ENCODE measurements around the gene FUT8.

The FUT8 gene

DNA sequence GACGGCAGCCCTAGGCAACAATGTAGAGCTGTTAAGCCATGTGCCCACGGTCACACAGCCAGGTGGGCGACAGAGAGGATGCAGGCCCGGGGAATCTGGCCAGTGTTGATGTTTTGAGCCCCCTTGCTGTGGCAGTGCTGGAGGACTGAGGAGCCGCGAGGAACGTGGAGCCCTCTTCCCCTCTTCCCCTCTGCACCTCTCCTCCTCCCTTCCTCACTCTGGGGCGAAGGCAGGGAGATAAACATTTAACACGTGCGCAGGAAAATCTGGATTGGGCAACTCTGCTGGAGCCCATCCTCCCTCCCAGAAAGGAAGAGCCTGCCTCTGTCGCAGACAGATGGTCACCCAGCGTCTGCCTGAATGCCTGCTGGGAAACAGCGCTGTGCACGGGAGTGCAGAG, 376.8 kb downstream of the FUT8 start:
- TF ChIP-seq, protein P1, sequence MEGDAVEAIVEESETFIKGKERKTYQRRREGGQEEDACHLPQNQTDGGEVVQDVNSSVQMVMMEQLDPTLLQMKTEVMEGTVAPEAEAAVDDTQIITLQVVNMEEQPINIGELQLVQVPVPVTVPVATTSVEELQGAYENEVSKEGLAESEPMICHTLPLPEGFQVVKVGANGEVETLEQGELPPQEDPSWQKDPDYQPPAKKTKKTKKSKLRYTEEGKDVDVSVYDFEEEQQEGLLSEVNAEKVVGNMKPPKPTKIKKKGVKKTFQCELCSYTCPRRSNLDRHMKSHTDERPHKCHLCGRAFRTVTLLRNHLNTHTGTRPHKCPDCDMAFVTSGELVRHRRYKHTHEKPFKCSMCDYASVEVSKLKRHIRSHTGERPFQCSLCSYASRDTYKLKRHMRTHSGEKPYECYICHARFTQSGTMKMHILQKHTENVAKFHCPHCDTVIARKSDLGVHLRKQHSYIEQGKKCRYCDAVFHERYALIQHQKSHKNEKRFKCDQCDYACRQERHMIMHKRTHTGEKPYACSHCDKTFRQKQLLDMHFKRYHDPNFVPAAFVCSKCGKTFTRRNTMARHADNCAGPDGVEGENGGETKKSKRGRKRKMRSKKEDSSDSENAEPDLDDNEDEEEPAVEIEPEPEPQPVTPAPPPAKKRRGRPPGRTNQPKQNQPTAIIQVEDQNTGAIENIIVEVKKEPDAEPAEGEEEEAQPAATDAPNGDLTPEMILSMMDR (IDR thresholded peaks at IDR 0.05; ENCODE audit: low read depth, low read length): no peak
- DNase-seq (ENCODE audit: low read depth in 2 of 2): no peak

DNA sequence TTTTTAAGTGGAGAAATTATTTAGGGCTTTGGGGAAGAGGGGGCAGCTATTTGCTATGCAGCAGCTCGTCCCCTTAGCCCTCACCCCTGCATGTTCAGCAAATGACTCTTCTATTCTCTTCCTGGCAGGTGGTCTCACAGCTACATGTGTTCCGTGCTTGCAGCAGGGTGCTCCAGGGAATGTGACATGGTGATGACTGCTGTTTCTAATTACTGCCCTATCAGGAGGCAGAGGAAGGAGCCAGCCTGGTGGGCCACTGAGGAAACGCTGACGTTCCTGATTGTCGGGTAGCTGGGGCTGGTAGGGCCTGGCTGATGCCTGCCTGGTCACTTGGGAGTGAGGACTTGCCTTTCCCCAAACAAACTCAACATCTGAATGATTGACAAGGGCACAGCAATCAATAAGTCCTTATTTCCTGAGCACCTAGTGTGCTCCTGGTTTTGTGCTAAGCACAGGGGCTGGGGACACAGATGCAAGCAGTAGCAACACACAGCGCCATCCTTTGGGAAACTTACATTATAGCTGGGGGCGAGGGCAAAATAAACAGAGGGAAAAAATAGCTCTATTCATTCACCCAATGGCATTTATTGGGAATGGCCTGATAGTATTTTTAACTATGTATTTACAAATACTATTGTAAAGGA, 377.8 kb downstream of the FUT8 start:
- TF ChIP-seq, protein P1 (IDR thresholded peaks at IDR 0.05; ENCODE audit: low read depth, low read length): no peak
- no peak overlapping the region for H3K4me3 ChIP-seq (replicated peaks in 1 of 2; ENCODE audit: low read depth in 2 of 2, low read length in 2 of 2)
- DNase-seq (ENCODE audit: low read depth in 2 of 2): no peak

More for the DNA sequence above, 376.8 kb downstream of the FUT8 start:
- H3K4me3 ChIP-seq (replicated peaks in 1 of 2; ENCODE audit: low read depth in 2 of 2, low read length in 2 of 2): no peak overlapping the region

DNA sequence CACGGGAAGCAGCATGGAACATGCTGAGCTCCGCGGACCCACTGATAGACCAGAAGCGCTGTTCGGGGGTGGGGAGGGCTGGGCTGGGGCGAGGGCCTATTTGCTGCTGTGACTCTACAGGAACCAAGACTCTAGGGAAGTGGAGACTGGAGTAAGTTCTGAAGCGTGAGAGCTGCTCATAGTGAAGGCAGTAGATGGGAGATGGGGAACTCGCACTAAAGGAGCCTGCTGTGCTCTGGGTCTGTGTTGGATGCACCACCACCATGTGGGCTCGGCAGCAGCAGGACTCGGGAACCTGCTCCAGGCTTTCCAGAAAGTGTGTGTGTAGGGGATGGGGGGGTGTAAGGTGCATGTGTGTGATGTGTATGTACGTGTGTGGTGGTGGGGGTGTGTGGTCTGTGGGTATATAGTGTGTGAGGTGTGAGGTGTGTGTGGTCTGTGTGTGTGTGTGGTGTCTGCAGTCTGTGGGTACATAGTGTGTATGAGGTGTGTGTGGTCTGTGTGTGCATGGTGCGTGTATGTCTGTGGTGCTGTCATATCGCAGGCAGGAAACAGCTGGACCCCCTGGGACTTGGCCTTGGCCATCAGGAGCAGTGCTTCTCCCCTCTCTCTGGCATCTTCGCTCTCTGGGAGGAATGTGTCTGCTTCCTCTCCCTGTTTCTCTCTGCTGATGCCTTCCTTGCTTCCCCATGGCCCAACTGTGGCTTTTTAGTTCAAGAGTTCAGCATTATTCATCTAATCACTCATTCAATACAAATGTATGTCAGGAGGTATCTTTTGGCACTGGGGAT, 378.9 kb downstream of the FUT8 start:
- no peak overlapping the region for H3K4me3 ChIP-seq (replicated peaks in 1 of 2; ENCODE audit: low read depth in 2 of 2, low read length in 2 of 2)
- TF ChIP-seq, protein P1 (IDR thresholded peaks at IDR 0.05; ENCODE audit: low read depth, low read length): no peak
- DNase-seq (ENCODE audit: low read depth in 2 of 2): peak; percentile 44 to 63

DNA sequence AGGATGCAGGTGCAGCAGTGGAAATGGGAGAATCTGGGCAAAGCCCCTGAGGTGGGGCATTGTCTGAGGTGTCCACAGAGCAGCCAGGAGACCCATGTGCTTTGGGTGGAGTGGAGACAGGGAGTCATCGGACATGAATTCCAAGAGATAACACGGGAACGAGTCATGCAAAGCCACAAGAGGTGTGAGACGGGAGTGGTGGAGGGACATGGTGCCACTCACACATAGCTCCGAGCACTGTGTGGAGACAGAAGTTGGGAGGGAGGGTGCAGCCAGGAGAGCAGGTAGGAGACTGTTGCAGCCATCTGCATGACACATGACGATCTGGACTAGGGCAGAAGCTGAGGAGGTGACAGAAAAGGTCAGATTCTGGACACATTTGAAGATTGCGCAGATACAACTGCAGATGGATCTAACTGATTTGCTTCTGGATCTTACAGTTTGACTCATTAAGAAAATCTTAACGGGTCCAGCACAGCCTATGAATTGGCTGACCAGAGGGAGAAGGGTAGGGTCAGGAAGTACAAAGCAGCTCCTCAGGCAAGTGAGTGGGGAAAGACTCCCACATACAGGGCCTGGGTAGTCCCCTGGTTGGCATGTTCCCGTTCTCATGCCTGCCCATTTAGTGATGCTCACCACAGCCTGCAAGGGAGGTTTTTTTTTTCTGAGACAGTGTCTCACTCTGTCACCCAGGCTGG, 379.8 kb downstream of the FUT8 start:
- DNase-seq (ENCODE audit: low read depth in 2 of 2): peak in 1 of 2 donors; percentile 38
- TF ChIP-seq, protein P1 (IDR thresholded peaks at IDR 0.05; ENCODE audit: low read depth, low read length): no peak
- H3K4me3 ChIP-seq (replicated peaks in 1 of 2; ENCODE audit: low read depth in 2 of 2, low read length in 2 of 2): no peak overlapping the region

Data from cardiac fibroblast (primary cell).